Measurements from ENCODE around the gene TMEM140.

The TMEM140 gene

GRCh38 chr7:135150072-135150782 lies 2.4 kb downstream of the TMEM140 start:
- Histone ChIP-seq H3K27me3 (ENCODE audit: insufficient read depth, low read length, poor library complexity) (no peaks in the 10 kb centered on the region), H3K9ac (ENCODE audit: low read depth, low read length) (no peak overlapping the region), H3K9me3 (ENCODE audit: insufficient read depth, low read length, severe bottlenecking) (no peaks in the 10 kb centered on the region), H4K20me1 (ENCODE audit: insufficient read depth, low read length) (no peaks in the 10 kb centered on the region), H3K4me1 (ENCODE audit: insufficient read depth, low read length) (peaks cover 26% of the 10 kb centered on the region), H3K27ac (ENCODE audit: low read length) (no peak overlapping the region), H3K79me2 (ENCODE audit: insufficient read depth, low read length) (no peaks in the 10 kb centered on the region), H2AFZ (ENCODE audit: low read depth, low read length) (no peak overlapping the region), H3K4me2 (ENCODE audit: insufficient read depth, low read length) (no peak overlapping the region), H3K4me3 (ENCODE audit: low read depth in 1 of 2, low read length in 2 of 2) (no peak overlapping the region), H3K36me3 (ENCODE audit: insufficient read depth, low read length) (no peaks in the 10 kb centered on the region)
- DNase-seq (no peak), ATAC-seq (ENCODE audit: insufficient read depth, low read depth) (no peak)
- TF ChIP-seq CTCF (IDR thresholded peaks at IDR 0.05; ENCODE audit: borderline replicate concordance, extremely low read depth, low read length, poor library complexity, severe bottlenecking): no peak
- no peak for TF ChIP-seq EZH2 (IDR thresholded peaks at IDR 0.05; ENCODE audit: borderline replicate concordance, low read depth, low read length, severe bottlenecking)

GRCh38 chr7:135151132-135151531 lies 3.3 kb downstream of the TMEM140 start:
- Histone ChIP-seq H3K4me3 (ENCODE audit: low read depth in 1 of 2, low read length in 2 of 2) (no peak overlapping the region), H3K9ac (ENCODE audit: low read depth, low read length) (no peak overlapping the region), H4K20me1 (ENCODE audit: insufficient read depth, low read length) (no peaks in the 10 kb centered on the region), H3K9me3 (ENCODE audit: insufficient read depth, low read length, severe bottlenecking) (peaks cover 8% of the 10 kb centered on the region), H2AFZ (ENCODE audit: low read depth, low read length) (no peak overlapping the region), H3K4me1 (ENCODE audit: insufficient read depth, low read length) (peaks cover 26% of the 10 kb centered on the region), H3K27me3 (ENCODE audit: insufficient read depth, low read length, poor library complexity) (no peaks in the 10 kb centered on the region), H3K36me3 (ENCODE audit: insufficient read depth, low read length) (no peaks in the 10 kb centered on the region), H3K27ac (ENCODE audit: low read length) (no peak overlapping the region), H3K4me2 (ENCODE audit: insufficient read depth, low read length) (no peak overlapping the region), H3K79me2 (ENCODE audit: insufficient read depth, low read length) (no peaks in the 10 kb centered on the region)
- DNase-seq (no peak), ATAC-seq (ENCODE audit: insufficient read depth, low read depth) (no peak)
- TF ChIP-seq EZH2 (IDR thresholded peaks at IDR 0.05; ENCODE audit: borderline replicate concordance, low read depth, low read length, severe bottlenecking) (no peak), CTCF (IDR thresholded peaks at IDR 0.05; ENCODE audit: borderline replicate concordance, extremely low read depth, low read length, poor library complexity, severe bottlenecking) (no peak)

GRCh38 chr7:135151533-135151932 lies 3.7 kb downstream of the TMEM140 start:
- no peak overlapping the region for H2AFZ ChIP-seq (ENCODE audit: low read depth, low read length)

More at GRCh38 chr7:135151533-135151932, 3.7 kb downstream of the TMEM140 start:
- DNase-seq (no peak), ATAC-seq (ENCODE audit: insufficient read depth, low read depth) (no peak)
- H3K4me3 ChIP-seq (ENCODE audit: low read depth in 1 of 2, low read length in 2 of 2): no peak overlapping the region
- no peak for TF ChIP-seq CTCF (IDR thresholded peaks at IDR 0.05; ENCODE audit: borderline replicate concordance, extremely low read depth, low read length, poor library complexity, severe bottlenecking)
- no peak for TF ChIP-seq EZH2 (IDR thresholded peaks at IDR 0.05; ENCODE audit: borderline replicate concordance, low read depth, low read length, severe bottlenecking)
- H3K9me3 ChIP-seq (ENCODE audit: insufficient read depth, low read length, severe bottlenecking): peaks cover 11% of the 10 kb centered on the region
- no peak overlapping the region for H3K9ac ChIP-seq (ENCODE audit: low read depth, low read length)
- no peaks in the 10 kb centered on the region for H3K36me3 ChIP-seq (ENCODE audit: insufficient read depth, low read length)
- no peak overlapping the region for H3K27ac ChIP-seq (ENCODE audit: low read length)
- H3K79me2 ChIP-seq (ENCODE audit: insufficient read depth, low read length): no peaks in the 10 kb centered on the region
- H3K4me1 ChIP-seq (ENCODE audit: insufficient read depth, low read length): peaks cover 26% of the 10 kb centered on the region
- no peaks in the 10 kb centered on the region for H3K27me3 ChIP-seq (ENCODE audit: insufficient read depth, low read length, poor library complexity)
- no peaks in the 10 kb centered on the region for H4K20me1 ChIP-seq (ENCODE audit: insufficient read depth, low read length)
- no peak overlapping the region for H3K4me2 ChIP-seq (ENCODE audit: insufficient read depth, low read length)
